Thyroid gland (tissue), 4 donors: Measurements from ENCODE around the gene ATXN1.

Experiments used
- POLR2A ChIP-seq, 2 donors: fragments of 450-650 bp; IDR thresholded peaks; one replicate each; pipeline ENCODE4 v1.6.1; 2017; ENCODE audit warnings: antibody characterized with exemption in 2 of 2, mild to moderate bottlenecking in 2 of 2, moderate library complexity in 1 of 2
- TF ChIP-seq, protein P1 (sequence below), 6 experiments: fragments of 200-600 bp in 3 of 6; fragments of 450-650 bp in 3 of 6; sonication (generic) in 3 of 6; IDR thresholded peaks; one replicate each; pipeline ENCODE4 v1.5.1; 2016 to 2019; ENCODE audit warnings: antibody characterized with exemption in 6 of 6, mild to moderate bottlenecking in 2 of 6, inconsistent platforms in 1 of 6, moderate library complexity in 1 of 6

DNA sequence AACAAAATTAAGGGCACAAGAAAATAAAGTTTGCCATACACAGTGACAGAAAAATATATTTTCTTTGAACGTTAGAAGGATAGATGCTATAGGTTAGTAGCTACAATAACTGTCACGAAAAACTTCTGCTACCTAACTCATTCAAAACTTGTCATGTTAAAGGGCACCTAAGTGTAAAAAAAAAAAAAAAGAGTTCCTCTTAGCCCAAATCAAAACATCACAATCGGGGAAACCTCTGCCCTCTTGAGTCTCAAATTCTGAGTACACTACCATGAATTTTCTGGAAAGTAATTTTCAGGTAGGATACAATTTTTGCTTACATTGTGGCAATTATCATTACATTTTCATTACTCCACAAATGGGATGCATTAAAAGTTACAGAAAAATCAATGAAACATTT lies 5.7 kb downstream of the ATXN1 start:
- TF ChIP-seq, protein P1, sequence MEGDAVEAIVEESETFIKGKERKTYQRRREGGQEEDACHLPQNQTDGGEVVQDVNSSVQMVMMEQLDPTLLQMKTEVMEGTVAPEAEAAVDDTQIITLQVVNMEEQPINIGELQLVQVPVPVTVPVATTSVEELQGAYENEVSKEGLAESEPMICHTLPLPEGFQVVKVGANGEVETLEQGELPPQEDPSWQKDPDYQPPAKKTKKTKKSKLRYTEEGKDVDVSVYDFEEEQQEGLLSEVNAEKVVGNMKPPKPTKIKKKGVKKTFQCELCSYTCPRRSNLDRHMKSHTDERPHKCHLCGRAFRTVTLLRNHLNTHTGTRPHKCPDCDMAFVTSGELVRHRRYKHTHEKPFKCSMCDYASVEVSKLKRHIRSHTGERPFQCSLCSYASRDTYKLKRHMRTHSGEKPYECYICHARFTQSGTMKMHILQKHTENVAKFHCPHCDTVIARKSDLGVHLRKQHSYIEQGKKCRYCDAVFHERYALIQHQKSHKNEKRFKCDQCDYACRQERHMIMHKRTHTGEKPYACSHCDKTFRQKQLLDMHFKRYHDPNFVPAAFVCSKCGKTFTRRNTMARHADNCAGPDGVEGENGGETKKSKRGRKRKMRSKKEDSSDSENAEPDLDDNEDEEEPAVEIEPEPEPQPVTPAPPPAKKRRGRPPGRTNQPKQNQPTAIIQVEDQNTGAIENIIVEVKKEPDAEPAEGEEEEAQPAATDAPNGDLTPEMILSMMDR (IDR thresholded peaks at IDR 0.05): no peak
- TF ChIP-seq POLR2A (IDR thresholded peaks at IDR 0.05): no peak
